ENCODE results near the gene CLDN24. TPM values are rescaled to one million over a fixed set of nuclear protein-coding genes. Genes with fewer than 3 reads are reported as not detected.

The CLDN24 gene
- total RNA-seq, result not detected

- Histone ChIP-seq H3K4me3 (ENCODE audit: low read length in 3 of 3) (no peak within 1 kb of the TSS), H3K9me3 (ENCODE audit: control insufficient read depth in 3 of 3, low read length in 3 of 3) (no peaks in the 10 kb centered on the region), H3K36me3 (ENCODE audit: control insufficient read depth in 3 of 3, insufficient read depth in 3 of 3, low read length in 3 of 3) (no peaks in the 10 kb centered on the region), H3K27ac (ENCODE audit: low read depth, low read length) (no peak within 1 kb of the TSS), H3K27me3 (ENCODE audit: control insufficient read depth in 3 of 3, insufficient read depth in 3 of 3, low read length in 3 of 3) (no peaks in the 10 kb centered on the region), H3K4me1 (ENCODE audit: control insufficient read depth in 3 of 3, insufficient read depth in 3 of 3, low read length in 3 of 3) (no peaks in the 10 kb centered on the region), H3K9ac (ENCODE audit: low read depth in 1 of 3, low read length in 3 of 3) (no peak within 1 kb of the TSS)
Observed at GRCh38 chr4:183322326-183322725, at the start of gene CLDN24. CLDN24 (minus strand) TSS chr4:183322426; CDS start chr4:183322426, 0 bp downstream.

- H3K9ac ChIP-seq (ENCODE audit: low read depth in 1 of 3, low read length in 3 of 3), result no peak overlapping the region
- H3K36me3 ChIP-seq (ENCODE audit: control insufficient read depth in 3 of 3, insufficient read depth in 3 of 3, low read length in 3 of 3), result no peaks in the 10 kb centered on the region
- no peaks in the 10 kb centered on the region for H3K4me1 ChIP-seq (ENCODE audit: control insufficient read depth in 3 of 3, insufficient read depth in 3 of 3, low read length in 3 of 3)
- no peak overlapping the region for H3K27ac ChIP-seq (ENCODE audit: low read depth, low read length)
- no peaks in the 10 kb centered on the region for H3K27me3 ChIP-seq (ENCODE audit: control insufficient read depth in 3 of 3, insufficient read depth in 3 of 3, low read length in 3 of 3)
- no peak overlapping the region for H3K4me3 ChIP-seq (ENCODE audit: low read length in 3 of 3)
- peaks cover 0 to 5% (median 4%) of the 10 kb centered on the region in 3 donors for H3K9me3 ChIP-seq (ENCODE audit: control insufficient read depth in 3 of 3, low read length in 3 of 3)
Observed at GRCh38 chr4:183370786-183371185, 48.6 kb upstream of the CLDN24 start.

GRCh38 chr4:183369073-183369472, 46.8 kb upstream of the CLDN24 start:
- no peaks in the 10 kb centered on the region for H3K36me3 ChIP-seq (ENCODE audit: control insufficient read depth in 3 of 3, insufficient read depth in 3 of 3, low read length in 3 of 3)
- H3K9ac ChIP-seq (ENCODE audit: low read depth in 1 of 3, low read length in 3 of 3), result no peak overlapping the region
- H3K27ac ChIP-seq (ENCODE audit: low read depth, low read length), result no peak overlapping the region
- H3K27me3 ChIP-seq (ENCODE audit: control insufficient read depth in 3 of 3, insufficient read depth in 3 of 3, low read length in 3 of 3), result no peaks in the 10 kb centered on the region
- H3K4me3 ChIP-seq (ENCODE audit: low read length in 3 of 3), result no peak overlapping the region
- no peaks in the 10 kb centered on the region for H3K4me1 ChIP-seq (ENCODE audit: control insufficient read depth in 3 of 3, insufficient read depth in 3 of 3, low read length in 3 of 3)
- H3K9me3 ChIP-seq (ENCODE audit: control insufficient read depth in 3 of 3, low read length in 3 of 3), result peaks cover 0 to 5% (median 4%) of the 10 kb centered on the region in 3 donors

- Histone ChIP-seq H3K27me3 (ENCODE audit: control insufficient read depth in 3 of 3, insufficient read depth in 3 of 3, low read length in 3 of 3) (no peaks in the 10 kb centered on the region), H3K27ac (ENCODE audit: low read depth, low read length) (no peak overlapping the region), H3K9ac (ENCODE audit: low read depth in 1 of 3, low read length in 3 of 3) (no peak overlapping the region), H3K4me3 (ENCODE audit: low read length in 3 of 3) (no peak overlapping the region), H3K9me3 (ENCODE audit: control insufficient read depth in 3 of 3, low read length in 3 of 3) (no peaks in the 10 kb centered on the region), H3K4me1 (ENCODE audit: control insufficient read depth in 3 of 3, insufficient read depth in 3 of 3, low read length in 3 of 3) (no peaks in the 10 kb centered on the region), H3K36me3 (ENCODE audit: control insufficient read depth in 3 of 3, insufficient read depth in 3 of 3, low read length in 3 of 3) (no peaks in the 10 kb centered on the region)
Observed at GRCh38 chr4:183366206-183366835, 44.1 kb upstream of the CLDN24 start.

- H3K4me3 ChIP-seq (ENCODE audit: low read length in 3 of 3), result no peak overlapping the region
- H3K4me1 ChIP-seq (ENCODE audit: control insufficient read depth in 3 of 3, insufficient read depth in 3 of 3, low read length in 3 of 3), result no peaks in the 10 kb centered on the region
- H3K9ac ChIP-seq (ENCODE audit: low read depth in 1 of 3, low read length in 3 of 3), result no peak overlapping the region
- H3K27ac ChIP-seq (ENCODE audit: low read depth, low read length), result no peak overlapping the region
- no peaks in the 10 kb centered on the region for H3K27me3 ChIP-seq (ENCODE audit: control insufficient read depth in 3 of 3, insufficient read depth in 3 of 3, low read length in 3 of 3)
- no peaks in the 10 kb centered on the region for H3K36me3 ChIP-seq (ENCODE audit: control insufficient read depth in 3 of 3, insufficient read depth in 3 of 3, low read length in 3 of 3)
- H3K9me3 ChIP-seq (ENCODE audit: control insufficient read depth in 3 of 3, low read length in 3 of 3), result no peaks in the 10 kb centered on the region
Observed at GRCh38 chr4:183364025-183364424, 41.8 kb upstream of the CLDN24 start.

- H3K9me3 ChIP-seq (ENCODE audit: control insufficient read depth in 3 of 3, low read length in 3 of 3), result no peaks in the 10 kb centered on the region
- no peaks in the 10 kb centered on the region for H3K4me1 ChIP-seq (ENCODE audit: control insufficient read depth in 3 of 3, insufficient read depth in 3 of 3, low read length in 3 of 3)
- no peak overlapping the region for H3K9ac ChIP-seq (ENCODE audit: low read depth in 1 of 3, low read length in 3 of 3)
- no peak overlapping the region for H3K27ac ChIP-seq (ENCODE audit: low read depth, low read length)
- no peaks in the 10 kb centered on the region for H3K27me3 ChIP-seq (ENCODE audit: control insufficient read depth in 3 of 3, insufficient read depth in 3 of 3, low read length in 3 of 3)
- no peaks in the 10 kb centered on the region for H3K36me3 ChIP-seq (ENCODE audit: control insufficient read depth in 3 of 3, insufficient read depth in 3 of 3, low read length in 3 of 3)
- H3K4me3 ChIP-seq (ENCODE audit: low read length in 3 of 3), result no peak overlapping the region
Observed at GRCh38 chr4:183362916-183363542, 40.8 kb upstream of the CLDN24 start.

GRCh38 chr4:183362036-183362435, 39.8 kb upstream of the CLDN24 start:
- H3K27ac ChIP-seq (ENCODE audit: low read depth, low read length), result no peak overlapping the region
- no peaks in the 10 kb centered on the region for H3K27me3 ChIP-seq (ENCODE audit: control insufficient read depth in 3 of 3, insufficient read depth in 3 of 3, low read length in 3 of 3)
- no peaks in the 10 kb centered on the region for H3K4me1 ChIP-seq (ENCODE audit: control insufficient read depth in 3 of 3, insufficient read depth in 3 of 3, low read length in 3 of 3)
- no peaks in the 10 kb centered on the region for H3K9me3 ChIP-seq (ENCODE audit: control insufficient read depth in 3 of 3, low read length in 3 of 3)
- H3K4me3 ChIP-seq (ENCODE audit: low read length in 3 of 3), result no peak overlapping the region
- no peak overlapping the region for H3K9ac ChIP-seq (ENCODE audit: low read depth in 1 of 3, low read length in 3 of 3)
- H3K36me3 ChIP-seq (ENCODE audit: control insufficient read depth in 3 of 3, insufficient read depth in 3 of 3, low read length in 3 of 3), result no peaks in the 10 kb centered on the region

GRCh38 chr4:183360161-183360919, 38.1 kb upstream of the CLDN24 start:
- Histone ChIP-seq H3K9ac (ENCODE audit: low read depth in 1 of 3, low read length in 3 of 3) (no peak overlapping the region), H3K27ac (ENCODE audit: low read depth, low read length) (no peak overlapping the region), H3K9me3 (ENCODE audit: control insufficient read depth in 3 of 3, low read length in 3 of 3) (no peaks in the 10 kb centered on the region), H3K27me3 (ENCODE audit: control insufficient read depth in 3 of 3, insufficient read depth in 3 of 3, low read length in 3 of 3) (no peaks in the 10 kb centered on the region), H3K36me3 (ENCODE audit: control insufficient read depth in 3 of 3, insufficient read depth in 3 of 3, low read length in 3 of 3) (no peaks in the 10 kb centered on the region), H3K4me1 (ENCODE audit: control insufficient read depth in 3 of 3, insufficient read depth in 3 of 3, low read length in 3 of 3) (no peaks in the 10 kb centered on the region), H3K4me3 (ENCODE audit: low read length in 3 of 3) (no peak overlapping the region)

GRCh38 chr4:183358215-183358755, 36.1 kb upstream of the CLDN24 start:
- H3K4me3 ChIP-seq (ENCODE audit: low read length in 3 of 3), result no peak overlapping the region
- no peaks in the 10 kb centered on the region for H3K4me1 ChIP-seq (ENCODE audit: control insufficient read depth in 3 of 3, insufficient read depth in 3 of 3, low read length in 3 of 3)
- no peak overlapping the region for H3K27ac ChIP-seq (ENCODE audit: low read depth, low read length)
- peaks cover 0 to 6% (median 0%) of the 10 kb centered on the region in 3 donors for H3K27me3 ChIP-seq (ENCODE audit: control insufficient read depth in 3 of 3, insufficient read depth in 3 of 3, low read length in 3 of 3)
- H3K9ac ChIP-seq (ENCODE audit: low read depth in 1 of 3, low read length in 3 of 3), result no peak overlapping the region
- H3K9me3 ChIP-seq (ENCODE audit: control insufficient read depth in 3 of 3, low read length in 3 of 3), result no peaks in the 10 kb centered on the region
- H3K36me3 ChIP-seq (ENCODE audit: control insufficient read depth in 3 of 3, insufficient read depth in 3 of 3, low read length in 3 of 3), result no peaks in the 10 kb centered on the region
